ENCODE results near the gene WNT11.

Gene WNT11

GRCh38 chr11:76206327-76207081 lies at the start of gene WNT11:
Gene WNT11 (minus strand): TSS chr11:76206502. CDS start chr11:76206407, 95 bp downstream.
- DNase-seq (ENCODE audit: low read depth in 2 of 2), result peak in 1 of 2 donors; percentile 21

- no peak for DNase-seq (ENCODE audit: low read depth in 2 of 2)
These were observed 47.1 kb upstream of the WNT11 start for GRCh38 chr11:76253416-76253815.

- no peak for DNase-seq (ENCODE audit: low read depth in 2 of 2)
These were observed 46.3 kb upstream of the WNT11 start for GRCh38 chr11:76252631-76253070.

GRCh38 chr11:76251576-76251975 lies 45.3 kb upstream of the WNT11 start:
- no peak for DNase-seq (ENCODE audit: low read depth in 2 of 2)

- no peak for DNase-seq (ENCODE audit: low read depth in 2 of 2)
These were observed 44.9 kb upstream of the WNT11 start for GRCh38 chr11:76251226-76251575.

GRCh38 chr11:76250520-76251225 lies 44.4 kb upstream of the WNT11 start:
- no peak for DNase-seq (ENCODE audit: low read depth in 2 of 2)

- DNase-seq (ENCODE audit: low read depth in 2 of 2), result no peak
These were observed 43.0 kb upstream of the WNT11 start for GRCh38 chr11:76249195-76249741.

- DNase-seq (ENCODE audit: low read depth in 2 of 2), result no peak
These were observed 41.9 kb upstream of the WNT11 start for GRCh38 chr11:76248210-76248609.

GRCh38 chr11:76247091-76247490 lies 40.8 kb upstream of the WNT11 start:
- no peak for DNase-seq (ENCODE audit: low read depth in 2 of 2)

- DNase-seq (ENCODE audit: low read depth in 2 of 2), result no peak
These were observed 40.1 kb upstream of the WNT11 start for GRCh38 chr11:76246271-76246933.

GRCh38 chr11:76245720-76246119 lies 39.4 kb upstream of the WNT11 start:
- DNase-seq (ENCODE audit: low read depth in 2 of 2), result no peak

GRCh38 chr11:76244316-76244851 lies 38.1 kb upstream of the WNT11 start:
- DNase-seq (ENCODE audit: low read depth in 2 of 2), result no peak

GRCh38 chr11:76243957-76244285 lies 37.6 kb upstream of the WNT11 start:
- DNase-seq (ENCODE audit: low read depth in 2 of 2), result no peak

GRCh38 chr11:76243193-76243956 lies 37.1 kb upstream of the WNT11 start:
- no peak for DNase-seq (ENCODE audit: low read depth in 2 of 2)

GRCh38 chr11:76242004-76242779 lies 35.9 kb upstream of the WNT11 start:
- DNase-seq (ENCODE audit: low read depth in 2 of 2), result no peak

GRCh38 chr11:76241243-76242000 lies 35.1 kb upstream of the WNT11 start:
- no peak for DNase-seq (ENCODE audit: low read depth in 2 of 2)

- DNase-seq (ENCODE audit: low read depth in 2 of 2), result no peak
These were observed 34.4 kb upstream of the WNT11 start for GRCh38 chr11:76240666-76241065.

- DNase-seq (ENCODE audit: low read depth in 2 of 2), result no peak
These were observed 33.8 kb upstream of the WNT11 start for GRCh38 chr11:76240161-76240540.

GRCh38 chr11:76239483-76240160 lies 33.3 kb upstream of the WNT11 start:
- DNase-seq (ENCODE audit: low read depth in 2 of 2), result no peak

Data from stimulated activated CD4-positive, alpha-beta T cell treated with anti-CD3 and anti-CD28 coated beads, Interleukin-1b, Interleukin-23, amount 100 ng/mL, for 4 hours (primary cell).